H1 (cell line): ENCODE data around the gene CCDC12. TPM values are rescaled to one million over a fixed set of nuclear protein-coding genes. Genes with fewer than 3 reads are reported as not detected.

Source experiments
- CTCF ChIA-PET: fragments of 300-600 bp; sonication (Branson Sonifier 250); formaldehyde crosslinking; loops from one replicate; lab custom pipeline; 2021; ENCODE audit not compliant: partially characterized antibody; lab: Charles Lee
- POLR2A ChIA-PET: fragments of 300-600 bp; sonication (Branson Sonifier 250); formaldehyde crosslinking; loops from one replicate; lab custom pipeline; 2021; ENCODE audit warnings: inconsistent platforms; ENCODE audit not compliant: partially characterized antibody; lab: Charles Lee
- DNase-seq, 2 experiments: peaks; one replicate each; pipeline versions ENCODE4 v3.0.0 to v3.0.0-alpha.2; 2010 to 2022; ENCODE audit warnings: low spot score in 2 of 2, low read depth in 1 of 2, mixed read lengths in 1 of 2
- FAIRE-seq: peaks from 2 replicates; lab custom pipeline; 2011; peaks lifted over from hg19 to GRCh38; lab: Jason Lieb, UNC
- H2AFZ ChIP-seq: 2 replicates; pipeline ENCODE4 v1.8.1; 2012; ENCODE audit warnings: low read length, inconsistent platforms
- H2AK5ac ChIP-seq: 2 replicates; pipeline ENCODE4 v1.6.1; 2013; ENCODE audit warnings: low read depth, low read length
- H2BK120ac ChIP-seq: replicated peaks from 2 replicates; pipeline ENCODE3; 2013; ENCODE audit warnings: low read depth, low read length, inconsistent platforms
- H2BK12ac ChIP-seq: 2 replicates; pipeline ENCODE4 v1.6.1; 2013; ENCODE audit warnings: low read depth, low read length
- H2BK15ac ChIP-seq: 2 replicates; pipeline ENCODE4 v1.6.1; 2013; ENCODE audit warnings: low read length
- H2BK20ac ChIP-seq: 2 replicates; pipeline ENCODE4 v1.6.1; 2013; ENCODE audit warnings: low read length
- H2BK5ac ChIP-seq: 2 replicates; pipeline ENCODE4 v1.6.1; 2013; ENCODE audit warnings: low read depth, low read length
- H3K14ac ChIP-seq: 2 replicates; pipeline ENCODE4 v1.6.1; 2013; ENCODE audit warnings: inconsistent platforms; ENCODE audit not compliant: insufficient read length
- H3K18ac ChIP-seq: 2 replicates; pipeline ENCODE4 v1.6.1; 2013; ENCODE audit warnings: low read length; ENCODE audit errors: extremely low read depth
- H3K23ac ChIP-seq: 2 replicates; pipeline ENCODE4 v1.6.1; 2013; ENCODE audit warnings: inconsistent platforms; ENCODE audit not compliant: insufficient read length
- H3K23me2 ChIP-seq: 2 replicates; pipeline ENCODE4 v1.6.1; 2013; ENCODE audit warnings: low read depth, low read length
- H3K27ac ChIP-seq: 2 replicates; pipeline ENCODE4 v1.6.1; 2011; ENCODE audit warnings: low read depth, low read length, inconsistent platforms
- H3K27me3 ChIP-seq, 4 experiments: replicated peaks in 1 of 4; 1 replicate in 1 of 4; 2 replicates in 3 of 4; pipeline versions ENCODE4 v1.6.1 to v1.8.1; 2011 to 2013; ENCODE audit warnings: low read length in 3 of 4, mild to moderate bottlenecking in 3 of 4, inconsistent platforms in 2 of 4, mixed read lengths in 2 of 4, moderate library complexity in 1 of 4; ENCODE audit not compliant: control insufficient read depth in 3 of 4, insufficient read depth in 3 of 4; ENCODE audit errors: extremely low read depth in 1 of 4
- H3K36me3 ChIP-seq, 4 experiments: 2 replicates each; pipeline versions ENCODE4 v1.6.1 to v1.8.1; 2011 to 2013; ENCODE audit warnings: mild to moderate bottlenecking in 4 of 4, low read length in 3 of 4, moderate library complexity in 2 of 4, control low read depth in 1 of 4, inconsistent platforms in 1 of 4; ENCODE audit not compliant: insufficient read depth in 4 of 4, control insufficient read depth in 2 of 4
- H3K4ac ChIP-seq: replicated peaks from 2 replicates; pipeline ENCODE3; 2013; ENCODE audit warnings: low read length, low read depth, mixed read lengths, inconsistent platforms; ENCODE audit not compliant: insufficient read length
- H3K4me1 ChIP-seq, 4 experiments: replicated peaks in 1 of 4; 1 replicate in 1 of 4; 2 replicates in 3 of 4; pipeline versions ENCODE4 v1.6.1 to v1.8.1; 2011 to 2013; ENCODE audit warnings: low read length in 3 of 4, inconsistent platforms in 2 of 4, mixed read lengths in 1 of 4; ENCODE audit not compliant: insufficient read depth in 4 of 4, control insufficient read depth in 3 of 4
- H3K4me2 ChIP-seq, 2 experiments: 2 replicates each; pipeline versions ENCODE4 v1.6.1 to v1.8.1; 2011 to 2013; ENCODE audit warnings: low read depth in 2 of 2, low read length in 2 of 2, control low read depth in 1 of 2, inconsistent platforms in 1 of 2, mild to moderate bottlenecking in 1 of 2; ENCODE audit not compliant: insufficient read depth in 1 of 2
- H3K4me3 ChIP-seq, 4 experiments: fragments of 200-600, 300-600 bp in 1 of 4; sonication (generic), shearing (Covaris generic), sonication (Bioruptor Twin) in 1 of 4; 2 replicates each; pipeline versions ENCODE4 v1.5.1 to v1.8.1; 2011 to 2016; ENCODE audit warnings: low read length in 4 of 4, low read depth in 3 of 4, control low read depth in 2 of 4, inconsistent platforms in 2 of 4, mild to moderate bottlenecking in 2 of 4, mixed read lengths in 1 of 4, moderate library complexity in 1 of 4; ENCODE audit not compliant: insufficient read depth in 2 of 4; ENCODE audit errors: extremely low read depth in 1 of 4
- H3K56ac ChIP-seq: replicated peaks from 2 replicates; pipeline ENCODE3; 2013; ENCODE audit warnings: low read depth, mild to moderate bottlenecking, mixed read lengths, low read length, inconsistent platforms; ENCODE audit not compliant: insufficient read length
- H3K79me1 ChIP-seq: 2 replicates; pipeline ENCODE4 v1.6.1; 2013; ENCODE audit warnings: low read depth, low read length, control low read depth
- H3K79me2 ChIP-seq, 2 experiments: 2 replicates each; pipeline versions ENCODE4 v1.6.1 to v1.8.1; 2012 to 2013; ENCODE audit warnings: low read length in 2 of 2, mild to moderate bottlenecking in 2 of 2, inconsistent platforms in 1 of 2; ENCODE audit not compliant: insufficient read depth in 2 of 2, control insufficient read depth in 1 of 2
- H3K9ac ChIP-seq, 4 experiments: replicated peaks in 1 of 4; 1 replicate in 1 of 4; 2 replicates in 3 of 4; pipeline versions ENCODE4 v1.6.1 to v1.8.1; 2011 to 2013; ENCODE audit warnings: low read depth in 3 of 4, low read length in 3 of 4, control low read depth in 2 of 4, mild to moderate bottlenecking in 2 of 4, moderate library complexity in 2 of 4, inconsistent platforms in 1 of 4; ENCODE audit errors: extremely low read depth in 1 of 4
- H3K9me3 ChIP-seq, 2 experiments: 2 replicates each; pipeline versions ENCODE4 v1.6.1 to v1.8.1; 2012 to 2013; ENCODE audit warnings: mild to moderate bottlenecking in 2 of 2, moderate library complexity in 2 of 2, control low read depth in 1 of 2, inconsistent platforms in 1 of 2, low read depth in 1 of 2, low read length in 1 of 2, mixed read lengths in 1 of 2; ENCODE audit not compliant: insufficient read depth in 2 of 2
- H4K20me1 ChIP-seq, 2 experiments: replicated peaks in 1 of 2; 2 replicates each; pipeline versions ENCODE3 to v1.8.1; 2011 to 2013; ENCODE audit warnings: inconsistent platforms in 2 of 2, low read length in 2 of 2, mild to moderate bottlenecking in 1 of 2; ENCODE audit not compliant: insufficient read depth in 2 of 2, control insufficient read depth in 1 of 2
- H4K5ac ChIP-seq: 2 replicates; pipeline ENCODE4 v1.6.1; 2013; ENCODE audit warnings: low read length, low read depth, mixed read lengths, inconsistent platforms; ENCODE audit not compliant: insufficient read length
- H4K8ac ChIP-seq: 2 replicates; pipeline ENCODE4 v1.8.0; 2013; ENCODE audit warnings: mild to moderate bottlenecking, moderate library complexity, low read length, inconsistent platforms; ENCODE audit not compliant: insufficient read depth; ENCODE audit errors: extremely low read depth
- H4K91ac ChIP-seq: replicated peaks from 2 replicates; pipeline ENCODE3; 2013; ENCODE audit warnings: low read length, mixed read lengths, inconsistent platforms; ENCODE audit not compliant: insufficient read length
- ATF3 ChIP-seq: IDR thresholded peaks from 2 replicates; pipeline ENCODE4 v1.6.1; 2011; ENCODE audit warnings: low read depth, mild to moderate bottlenecking, low read length; ENCODE audit not compliant: insufficient read depth
- BRCA1 ChIP-seq: IDR thresholded peaks from 2 replicates; pipeline ENCODE4 v1.6.1; 2012; ENCODE audit warnings: low read depth, low read length, improper control_type of control experiment
- HDAC2 ChIP-seq, 2 experiments: fragments of 300-600 bp in 1 of 2; sonication (generic) in 1 of 2; IDR thresholded peaks; 2 replicates each; pipeline ENCODE4 v1.6.1; 2011 to 2012; ENCODE audit warnings: low read depth in 2 of 2, low read length in 2 of 2, mild to moderate bottlenecking in 2 of 2, moderate library complexity in 2 of 2, borderline replicate concordance in 1 of 2, inconsistent platforms in 1 of 2
- KDM4A ChIP-seq: IDR thresholded peaks from one replicate; pipeline ENCODE4 v1.7.1; 2012; ENCODE audit warnings: low read depth, mild to moderate bottlenecking, moderate library complexity, low read length, inconsistent platforms; ENCODE audit not compliant: severe bottlenecking
- WGBS, 2 experiments: shearing (Covaris generic) in 1 of 2; methylation state at CpG; one replicate each; pipeline versions ENCODE4 v1.1.6 to v1.1.7; 2013 to 2015; ENCODE audit warnings: low lambda C conversion rate in 2 of 2, mixed read lengths in 2 of 2, inconsistent platforms in 1 of 2, low coverage in 1 of 2, missing lambda C conversion rate in 1 of 2; ENCODE audit not compliant: insufficient replicate concordance in 2 of 2, insufficient coverage in 1 of 2, insufficient read length in 1 of 2; ENCODE audit errors: extremely low coverage in 1 of 2, missing lambda C conversion rate in 1 of 2; 5-methylcytosine and 5-hydroxymethylcytosine counted together
- polyA plus RNA-seq, 7 experiments: library from polyadenylated mRNA; depleted of rRNA in 3 of 7; stranded (reverse) in 5 of 7; unstranded in 2 of 7; fragments of >200 nt in 5 of 7; fragments of 200-250 nt in 2 of 7; gene quantifications; 1 replicate in 5 of 7; 2 replicates in 1 of 7; 4 replicates in 1 of 7; pipeline versions ENCODE4 v1.2.1 to v1.2.3, GENCODE V29; 2011 to 2013; ENCODE audit warnings: missing spikeins in 2 of 7, mixed read lengths in 2 of 7
- total RNA-seq: library from RNA; stranded (reverse); fragmentation: NEBNext Ultra II Directional; extraction: Animal tissue kit (Norgen Biotek cat#: 25700); gene quantifications from 2 replicates; pipeline ENCODE4 v1.2.1, GENCODE V29; 2021

Gene CCDC12
- total and polyA plus RNA-seq, 2 of the 8 experiments (the other 6 are each of a cell fraction or from before 2014, with no cell fraction given): 29.5 to 41.3 TPM

DNA sequence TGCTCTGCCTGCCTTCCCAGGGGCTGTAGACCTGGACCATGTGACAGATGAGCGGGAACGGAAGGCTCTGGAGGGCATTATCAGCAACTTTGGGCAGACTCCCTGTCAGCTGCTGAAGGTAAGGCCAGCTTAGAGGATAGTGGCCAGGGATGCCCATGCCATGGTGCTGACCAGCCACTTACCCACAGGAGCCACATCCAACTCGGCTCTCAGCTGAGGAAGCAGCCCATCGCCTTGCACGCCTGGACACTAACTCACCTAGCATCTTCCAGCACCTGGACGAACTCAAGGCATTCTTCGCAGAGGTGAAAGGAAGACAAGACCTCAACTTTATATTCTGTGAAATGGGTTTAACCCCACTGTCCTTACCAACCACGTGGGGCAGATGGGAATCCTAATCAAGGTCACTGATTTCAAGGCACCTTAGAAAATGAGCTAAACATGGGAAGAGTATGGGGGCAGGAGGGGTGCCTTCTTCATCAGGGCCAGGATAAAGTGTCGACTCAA, 29.7 kb upstream of the CCDC12 start:
- H3K4ac ChIP-seq: no peak overlapping the region
- ChIA-PET CTCF (interaction anchor here (0.7 to 14.2 kb wide), 6 partner anchors 8 to 378 kb away, joined by 3 to 130 read pairs (median 4); partner anchors contain the start of genes CCDC12 and NBEAL2), POLR2A (interaction anchor here (0.7 to 1.6 kb wide), 5 partner anchors 14 to 374 kb away, joined by 3 to 4 read pairs (median 3); partner anchors contain the start of genes CCDC12 and PTPN23)
- H3K18ac ChIP-seq: no peak overlapping the region
- no peak overlapping the region for H4K8ac ChIP-seq
- H3K27me3 ChIP-seq: no peaks in the 10 kb centered on the region
- H2BK12ac ChIP-seq: no peak overlapping the region
- H3K79me1 ChIP-seq: no peaks in the 10 kb centered on the region; the same call in 1 of the 2 replicates
- no peak overlapping the region; the same call in 1 of the 2 replicates for H2BK5ac ChIP-seq
- peaks cover 5 to 27% (median 18%) of the 10 kb centered on the region in 4 experiments; a peak in 7 of 8 replicates for H3K36me3 ChIP-seq
- H3K23me2 ChIP-seq: peaks cover 3% of the 10 kb centered on the region; the same call in 1 of the 2 replicates
- H2BK120ac ChIP-seq: no peak overlapping the region
- peaks cover 0 to 9% (median 5%) of the 10 kb centered on the region in 4 experiments; a peak in 5 of 7 replicates for H3K4me1 ChIP-seq
- H4K91ac ChIP-seq: no peak overlapping the region
- no peak overlapping the region for H4K5ac ChIP-seq
- no peak overlapping the region for H2AFZ ChIP-seq
- WGBS, 2 experiments: 90% methylated on average over 9 of the region's 9 CpGs; no CpG with 5 or more reads in 1 of the 2 experiments
- no peak overlapping the region for H3K14ac ChIP-seq
- no peak overlapping the region for H2BK15ac ChIP-seq
- no peaks in the 10 kb centered on the region for H3K79me2 ChIP-seq
- H3K4me2 ChIP-seq: no peak overlapping the region
- H3K23ac ChIP-seq: no peak overlapping the region
- FAIRE-seq (no peak), DNase-seq (no peak)
- no peaks in the 10 kb centered on the region for H3K9me3 ChIP-seq
- H2BK20ac ChIP-seq: no peak overlapping the region
- H3K9ac ChIP-seq: no peak overlapping the region
- H3K56ac ChIP-seq: no peak overlapping the region
- H4K20me1 ChIP-seq: peaks cover 0 to 19% of the 10 kb centered on the region in 2 experiments
- H3K27ac ChIP-seq: no peak overlapping the region
- no peak overlapping the region for H2AK5ac ChIP-seq
- no peak overlapping the region for H3K4me3 ChIP-seq
- no peak for TF ChIP-seq KDM4A
- TF ChIP-seq HDAC2 (IDR thresholded peaks at IDR 0.05; ENCODE audit: borderline replicate concordance in 1 of 2, low read depth in 2 of 2, low read length in 2 of 2): no peak
- no peak for TF ChIP-seq ATF3
- no peak for TF ChIP-seq BRCA1
